DMS79 (cell line): Measurements from ENCODE around the gene KRT25.

Experiments used
- DNase-seq: peaks from one replicate; lab custom pipeline; 2025; lab: John Stamatoyannopoulos, UW

Gene KRT25, protein sequence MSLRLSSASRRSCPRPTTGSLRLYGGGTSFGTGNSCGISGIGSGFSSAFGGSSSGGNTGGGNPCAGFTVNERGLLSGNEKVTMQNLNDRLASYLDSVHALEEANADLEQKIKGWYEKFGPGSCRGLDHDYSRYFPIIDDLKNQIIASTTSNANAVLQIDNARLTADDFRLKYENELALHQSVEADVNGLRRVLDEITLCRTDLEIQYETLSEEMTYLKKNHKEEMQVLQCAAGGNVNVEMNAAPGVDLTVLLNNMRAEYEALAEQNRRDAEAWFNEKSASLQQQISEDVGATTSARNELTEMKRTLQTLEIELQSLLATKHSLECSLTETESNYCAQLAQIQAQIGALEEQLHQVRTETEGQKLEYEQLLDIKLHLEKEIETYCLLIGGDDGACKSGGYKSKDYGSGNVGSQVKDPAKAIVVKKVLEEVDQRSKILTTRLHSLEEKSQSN

DNA sequence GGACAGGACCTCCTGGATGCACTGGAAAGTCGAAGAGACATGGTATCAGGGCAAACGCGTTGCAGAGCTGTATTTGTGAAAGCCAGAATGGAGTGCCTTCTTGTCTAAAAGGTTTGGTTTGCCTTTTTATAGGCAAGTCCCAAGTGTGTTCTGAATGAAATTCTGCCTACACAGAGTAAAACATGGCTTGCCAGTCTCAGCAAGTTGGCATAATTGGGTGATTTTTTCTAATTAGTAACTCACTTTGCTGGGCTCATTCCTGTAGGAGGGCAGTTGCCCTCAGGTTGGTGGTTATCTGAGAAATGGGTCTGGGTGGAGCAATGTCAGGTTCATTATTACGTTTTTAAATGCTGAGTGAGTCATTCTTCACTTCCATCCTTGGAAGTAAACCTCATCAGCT is at the start of gene KRT25:
Gene KRT25 (minus strand): TSS at position 101 of the 400 bp plus-strand sequence. CDS start 60 bp downstream, at position 41.
- no peak for DNase-seq

DNA sequence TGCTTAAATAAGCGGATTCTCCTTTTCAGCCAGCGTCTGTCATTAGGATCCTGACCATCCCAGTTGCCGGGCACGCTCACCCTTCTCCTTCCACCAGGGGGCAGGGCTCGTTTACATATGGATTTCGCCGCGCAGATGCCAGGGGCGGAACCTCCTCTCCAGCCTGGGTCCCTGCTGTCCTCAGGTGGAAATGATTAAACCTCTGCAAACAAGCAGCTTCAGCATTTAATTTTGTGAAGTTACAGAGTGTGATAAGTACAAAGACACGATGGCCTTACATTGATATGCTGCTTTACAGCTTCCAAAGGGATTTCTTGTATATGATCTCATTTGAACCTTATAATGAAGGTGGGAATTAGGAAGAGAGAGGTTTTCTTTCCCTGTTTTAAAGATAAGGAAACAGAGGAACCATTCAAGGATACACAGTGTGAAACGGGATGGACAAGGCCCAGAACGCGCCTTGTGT is 48.5 kb upstream of the KRT25 start:
- DNase-seq: peak; percentile 52

DNA sequence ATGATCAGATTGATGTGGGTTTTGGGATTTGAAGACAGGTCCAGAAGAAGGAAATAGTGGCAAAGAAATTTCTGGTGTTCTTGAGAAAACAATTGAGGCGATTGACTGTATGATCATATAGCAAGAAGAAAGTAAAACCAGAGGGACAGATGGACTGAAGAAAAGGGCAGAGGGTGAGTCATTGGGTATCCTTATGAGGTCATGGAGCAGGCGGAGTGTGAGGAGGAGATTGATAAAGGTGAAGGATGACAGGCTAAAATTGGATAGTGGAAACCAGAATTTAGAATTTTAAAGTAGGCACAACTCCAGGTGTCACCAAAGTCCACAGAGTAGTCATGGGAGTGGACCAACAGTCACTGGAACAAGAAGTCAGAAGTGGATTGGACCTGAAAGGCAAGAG is 46.0 kb upstream of the KRT25 start:
- DNase-seq: no peak

DNA sequence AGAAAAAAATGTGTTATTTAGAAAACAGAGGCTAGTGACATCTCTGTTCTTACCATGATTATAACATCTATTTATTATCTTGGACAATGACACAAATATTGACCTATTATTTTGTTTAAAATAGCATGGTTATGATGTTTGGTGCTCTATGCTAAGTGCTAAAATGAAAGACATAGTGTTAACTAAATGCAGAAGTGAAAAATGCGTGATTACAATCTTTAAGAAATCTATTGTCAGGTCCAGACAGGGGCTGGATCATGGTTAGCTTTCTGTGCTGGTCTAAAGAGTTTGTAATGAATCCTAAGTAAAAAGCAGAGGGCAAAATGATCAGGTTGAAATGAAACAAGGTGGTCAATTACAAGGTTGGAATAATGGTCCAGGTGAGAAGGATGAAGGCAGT is 45.2 kb upstream of the KRT25 start:
- no peak for DNase-seq

DNA sequence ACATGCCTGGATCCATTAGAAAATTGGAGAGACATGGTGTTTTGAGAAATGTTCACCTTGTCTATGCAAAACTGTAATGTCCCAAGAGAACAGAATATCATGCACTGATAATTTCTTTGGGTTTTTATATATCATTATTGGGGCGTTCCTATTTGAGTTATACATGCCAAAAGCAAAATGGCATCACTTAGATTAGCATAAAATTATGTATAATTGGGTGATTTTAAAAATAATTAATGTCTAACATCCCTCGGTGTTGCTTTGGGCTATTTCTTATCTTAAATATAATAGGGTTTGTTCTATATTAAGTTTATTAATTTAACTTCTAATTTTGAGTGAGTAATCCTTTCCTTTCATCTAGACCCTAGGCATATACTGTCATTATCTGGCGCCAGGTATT is 44.7 kb upstream of the KRT25 start, which contains the start of gene KRT28:
Gene KRT28 (minus strand): TSS at position 101 of the 400 bp plus-strand sequence. CDS start 66 bp downstream, at position 35.
- no peak for DNase-seq

DNA sequence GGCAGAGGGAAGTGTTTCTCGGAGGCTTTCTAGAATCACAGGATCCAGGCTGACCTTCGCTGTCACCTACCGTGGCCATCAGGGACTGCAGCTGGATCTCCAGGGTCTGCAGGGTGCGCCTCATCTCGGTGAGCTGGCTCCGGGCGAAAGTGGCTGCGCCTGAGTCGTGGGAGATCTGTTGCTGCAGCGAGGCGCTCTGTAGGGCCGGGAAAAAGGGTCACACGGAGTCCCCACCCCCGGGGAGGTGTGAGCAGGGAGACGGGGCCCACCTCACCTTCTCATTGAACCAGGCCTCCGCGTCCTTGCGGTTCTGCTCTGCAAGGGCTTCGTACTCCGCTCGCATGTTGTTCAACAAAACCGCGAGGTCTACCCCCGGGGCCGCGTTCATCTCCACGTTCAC is 41.7 kb upstream of the KRT25 start:
- no peak for DNase-seq

DNA sequence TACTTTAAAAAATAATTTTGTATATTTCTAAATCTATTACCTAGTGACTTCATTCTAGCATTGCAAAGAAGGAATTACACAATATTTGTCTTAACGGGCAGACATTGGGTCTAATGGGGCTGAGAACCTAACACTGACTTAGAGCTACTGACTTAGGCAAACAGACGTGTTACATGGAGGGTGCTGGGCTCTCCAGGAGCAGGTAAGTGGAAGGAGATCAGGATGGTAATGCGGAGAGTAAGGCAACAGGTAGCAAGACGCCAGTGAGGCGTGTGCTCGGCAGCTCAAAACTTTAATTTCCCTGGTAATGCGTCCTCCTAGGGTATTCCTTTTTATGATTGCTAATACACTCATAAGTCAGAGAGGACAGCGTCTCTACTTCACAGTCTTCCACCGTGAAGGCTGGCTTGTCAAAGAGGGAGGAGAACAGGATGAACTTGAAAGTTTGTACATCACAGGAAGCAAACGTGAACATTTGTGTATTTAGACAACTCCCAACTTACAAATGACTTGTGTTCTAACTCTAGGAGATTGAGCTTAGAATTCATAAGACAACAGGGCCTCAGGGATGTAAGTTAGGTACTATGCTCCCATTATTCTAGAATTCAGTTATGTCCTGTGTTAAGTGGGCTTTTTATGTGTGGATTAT is 40.0 kb upstream of the KRT25 start:
- no peak for DNase-seq

DNA sequence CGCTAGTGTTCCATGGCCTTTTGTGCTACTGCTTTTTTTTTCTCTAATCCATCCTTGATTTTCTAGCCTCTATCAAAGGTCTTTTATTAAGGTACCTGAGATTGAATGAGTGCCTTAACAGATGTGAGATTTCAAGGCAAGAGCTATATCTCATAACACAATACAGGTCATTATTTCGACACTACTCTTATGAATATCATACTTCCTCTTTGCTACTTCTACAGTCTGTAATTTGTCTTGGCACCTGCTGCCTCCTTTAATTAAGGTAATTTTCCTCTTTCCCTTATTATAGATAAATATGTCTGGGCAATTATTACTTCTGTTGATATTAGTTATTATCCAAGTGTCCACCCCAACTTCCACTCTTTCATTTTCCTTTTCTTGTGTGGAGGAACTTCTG is 39.3 kb upstream of the KRT25 start:
- DNase-seq: no peak

DNA sequence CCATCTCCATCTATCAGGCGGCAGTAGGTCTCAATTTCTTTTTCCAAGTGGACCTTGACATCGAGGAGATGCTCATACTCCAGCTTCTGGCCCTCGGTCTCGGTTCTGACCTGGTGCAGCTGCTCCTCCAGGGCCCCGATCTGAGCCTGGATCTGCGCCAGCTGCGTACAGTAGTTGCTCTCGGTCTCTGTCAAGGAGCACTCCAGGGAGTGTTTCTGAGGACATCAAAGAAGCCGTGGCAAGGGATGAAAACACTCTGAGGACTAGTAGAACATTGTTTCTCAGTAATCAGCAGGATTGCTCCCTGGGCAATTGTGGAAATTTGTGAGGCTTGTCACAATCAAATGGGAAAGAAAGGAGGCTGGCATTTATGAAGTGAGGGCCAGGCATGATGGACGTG is 38.7 kb upstream of the KRT25 start:
- DNase-seq: peak; percentile 86

DNA sequence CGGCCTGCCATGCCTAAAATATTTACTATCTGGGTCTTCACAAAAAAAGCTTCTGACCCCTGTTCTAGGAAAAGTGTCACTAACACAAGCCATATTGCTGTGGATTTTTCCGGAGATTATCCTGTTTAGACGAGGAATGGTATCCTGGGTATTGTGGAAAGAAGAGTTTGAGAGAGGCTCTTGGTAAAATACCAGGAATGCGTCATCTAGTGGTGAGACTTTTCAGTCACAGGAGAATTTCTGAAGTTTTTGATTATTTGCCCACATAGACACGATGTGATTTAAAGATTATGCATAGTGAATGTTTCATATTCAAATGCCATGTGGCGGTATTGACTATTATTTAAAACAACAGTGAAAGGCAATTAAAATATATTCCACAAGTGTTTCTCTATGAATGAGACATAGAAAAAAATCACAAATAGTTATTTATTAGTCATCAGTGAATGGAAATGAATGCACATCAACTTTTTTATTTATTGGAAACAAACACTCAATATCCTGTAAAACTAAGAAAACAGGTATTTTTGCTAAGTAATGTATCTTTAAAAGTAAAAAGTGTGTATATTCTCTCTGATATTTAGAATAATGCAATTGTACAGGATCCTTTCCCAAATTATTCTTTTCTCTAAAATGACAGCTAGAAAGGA is 36.8 kb upstream of the KRT25 start:
- DNase-seq: no peak

DNA sequence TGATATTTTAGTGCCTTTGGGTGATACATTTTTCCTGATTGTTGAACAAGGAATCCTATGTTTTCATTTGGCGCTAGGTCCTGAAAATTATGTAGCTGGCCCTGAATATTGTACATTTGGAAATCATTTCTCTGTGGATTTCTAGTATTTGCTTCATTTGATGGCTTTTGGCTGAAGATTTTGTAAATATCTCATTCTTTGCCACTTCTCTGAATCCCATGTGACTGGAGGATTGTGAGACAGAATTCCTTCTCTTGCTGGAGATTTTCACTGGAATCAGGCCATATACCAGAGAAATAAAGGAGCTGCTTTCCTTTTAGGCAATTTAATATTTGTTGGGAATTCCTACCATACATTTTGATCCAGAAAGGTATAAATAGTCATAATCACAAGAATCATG is 36.0 kb upstream of the KRT25 start:
- DNase-seq: no peak

DNA sequence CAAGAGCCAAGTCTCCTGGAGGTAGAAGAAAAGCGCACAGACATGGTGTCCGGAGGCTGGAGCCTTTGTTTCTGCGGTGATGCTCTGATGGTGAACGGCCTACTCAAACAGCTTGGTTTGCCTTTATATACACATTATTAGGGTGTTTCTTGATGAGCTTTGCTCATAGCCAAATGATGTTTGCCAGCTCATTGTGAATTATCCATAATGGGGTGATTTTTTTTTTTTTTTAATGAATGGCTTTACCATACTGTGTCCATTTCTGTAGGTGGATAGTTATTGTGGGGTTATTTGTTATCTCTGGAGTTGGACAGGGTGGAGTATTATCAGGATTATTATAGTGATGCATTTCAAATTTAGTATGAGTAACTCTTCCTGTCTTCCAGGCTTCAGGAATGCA is 27.3 kb upstream of the KRT25 start, which contains the start of gene KRT27:
Gene KRT27 (minus strand): TSS at position 101 of the 400 bp plus-strand sequence. CDS start 57 bp downstream, at position 44.
- DNase-seq: no peak

DNA sequence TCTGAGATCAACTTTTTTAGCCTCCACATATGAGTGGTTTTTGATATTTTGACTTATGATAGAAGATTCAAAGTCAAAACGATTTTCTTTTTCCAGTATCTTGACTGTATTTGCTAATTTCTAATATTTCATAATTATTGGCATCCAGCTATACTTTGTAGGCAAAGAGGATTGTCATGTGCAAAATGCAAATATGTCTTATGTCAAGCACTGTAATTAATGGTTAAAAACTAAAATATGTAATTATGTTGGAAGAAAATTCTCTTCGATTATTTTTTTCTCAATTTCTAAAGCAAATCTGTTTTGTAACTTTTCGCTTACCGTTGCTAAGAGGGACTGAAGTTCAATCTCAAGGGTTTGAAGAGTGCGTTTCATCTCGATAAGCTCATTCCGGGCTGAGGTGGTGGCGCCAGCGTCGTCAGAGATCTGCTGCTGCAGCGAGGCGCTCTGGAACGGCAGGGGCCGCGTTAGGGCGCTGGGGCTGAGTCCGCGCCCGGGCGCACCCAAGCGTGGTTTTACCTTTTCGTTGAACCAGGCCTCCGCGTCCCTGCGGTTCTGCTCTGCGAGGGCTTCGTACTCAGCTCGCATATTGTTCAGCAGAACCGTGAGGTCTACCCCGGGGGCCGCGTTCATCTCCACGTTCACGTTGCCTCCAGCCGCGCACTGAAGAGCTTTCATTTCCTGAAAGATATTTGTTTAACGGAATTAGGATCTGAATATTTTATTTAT is 24.2 kb upstream of the KRT25 start:
- DNase-seq: peak; percentile 37

DNA sequence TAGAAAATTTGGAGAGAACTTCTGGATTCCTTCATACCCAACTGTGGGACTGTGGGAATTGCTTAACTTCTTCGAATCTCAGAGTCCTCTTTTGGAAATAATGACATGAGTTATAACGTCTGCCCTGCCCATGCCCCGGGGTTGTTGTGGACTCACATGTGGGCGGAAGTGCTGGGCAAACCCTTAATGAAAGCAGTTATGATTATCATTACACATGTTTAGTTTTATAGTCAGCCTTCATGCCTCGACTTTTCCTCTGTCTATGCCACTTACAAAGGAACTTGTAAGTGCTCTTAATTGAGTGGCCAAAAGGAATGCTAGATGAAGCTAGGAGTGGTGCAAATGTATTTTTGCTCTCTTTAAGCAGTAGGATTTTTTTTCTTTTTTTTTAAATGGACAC is 23.3 kb upstream of the KRT25 start:
- DNase-seq: peak; percentile 28

DNA sequence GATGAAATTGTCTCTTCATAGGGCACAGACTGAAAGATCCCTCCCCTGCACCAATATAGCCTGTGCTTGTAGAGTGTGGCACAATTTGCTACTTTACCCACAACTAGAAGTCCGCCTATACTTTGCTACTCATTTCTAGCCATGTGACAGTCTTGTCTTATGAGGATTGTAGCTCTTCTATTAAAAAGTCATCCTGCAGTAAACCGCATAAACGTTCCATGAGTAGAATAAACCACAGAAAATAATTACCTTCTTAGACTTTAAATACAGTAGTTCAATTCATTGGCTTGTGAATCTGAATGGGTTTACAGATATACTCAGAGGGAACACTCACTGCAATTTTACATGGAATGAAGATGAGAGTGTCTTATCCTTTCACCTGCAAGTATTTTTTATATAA is 22.8 kb upstream of the KRT25 start:
- DNase-seq: peak; percentile 39

DNA sequence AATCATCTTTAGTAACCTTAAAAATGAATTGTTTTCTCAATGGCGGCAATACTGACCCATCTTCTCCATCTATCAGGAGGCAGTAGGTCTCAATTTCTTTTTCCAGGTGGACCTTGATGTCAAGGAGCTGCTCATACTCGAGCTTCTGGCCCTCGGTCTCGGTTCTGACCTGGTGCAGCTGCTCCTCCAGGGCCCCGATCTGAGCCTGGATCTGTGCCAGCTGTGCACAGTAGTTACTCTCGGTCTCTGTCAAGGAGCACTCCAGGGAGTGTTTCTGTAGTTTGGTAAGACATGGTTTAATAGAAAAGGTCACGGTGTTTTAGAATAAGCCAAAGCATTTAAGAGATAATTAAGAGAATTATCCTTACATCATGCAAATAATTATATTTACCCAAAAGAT is 22.3 kb upstream of the KRT25 start:
- DNase-seq: peak; percentile 73

DNA sequence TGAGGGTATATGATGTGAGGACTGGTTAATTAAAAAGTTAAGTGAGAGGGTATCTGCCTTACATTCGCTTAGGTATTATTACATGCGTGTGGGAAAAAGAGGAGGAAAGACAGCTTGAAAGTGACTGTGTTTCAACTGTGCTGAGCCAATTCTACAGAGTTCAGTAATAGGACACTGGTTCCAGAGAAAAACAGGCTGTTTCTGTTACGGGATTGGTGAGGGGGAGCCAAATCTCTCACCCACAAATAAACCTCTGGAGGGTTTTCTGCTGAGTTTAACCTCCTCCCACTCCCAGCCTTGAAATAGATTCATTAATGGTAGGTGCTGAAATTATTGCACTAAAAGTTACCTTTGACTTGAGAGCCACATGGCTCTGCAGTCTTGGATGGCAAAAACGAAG is 20.8 kb upstream of the KRT25 start:
- DNase-seq: no peak

DNA sequence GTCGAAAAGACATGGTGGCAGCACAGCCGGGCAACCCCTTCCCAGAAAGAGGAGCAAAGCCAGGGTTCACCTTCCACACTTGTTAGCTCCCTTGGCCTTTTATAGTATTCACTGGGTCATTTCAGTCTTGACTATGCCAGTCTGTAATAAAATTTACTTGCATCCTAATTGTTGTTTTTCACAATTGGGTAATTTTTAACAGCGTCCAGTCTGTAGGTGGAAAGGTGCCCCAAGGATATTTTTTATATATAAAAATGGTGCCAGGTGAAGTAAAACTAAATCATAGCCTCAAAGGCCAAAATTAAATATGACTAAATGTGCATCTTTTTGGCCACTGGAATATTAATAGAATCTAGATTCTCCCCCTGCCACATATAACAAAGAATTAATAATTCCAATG is 17.0 kb upstream of the KRT25 start, which contains the start of gene KRT26:
Gene KRT26 (minus strand): TSS at position 101 of the 400 bp plus-strand sequence. CDS start 88 bp downstream, at position 13.
- no peak for DNase-seq

DNA sequence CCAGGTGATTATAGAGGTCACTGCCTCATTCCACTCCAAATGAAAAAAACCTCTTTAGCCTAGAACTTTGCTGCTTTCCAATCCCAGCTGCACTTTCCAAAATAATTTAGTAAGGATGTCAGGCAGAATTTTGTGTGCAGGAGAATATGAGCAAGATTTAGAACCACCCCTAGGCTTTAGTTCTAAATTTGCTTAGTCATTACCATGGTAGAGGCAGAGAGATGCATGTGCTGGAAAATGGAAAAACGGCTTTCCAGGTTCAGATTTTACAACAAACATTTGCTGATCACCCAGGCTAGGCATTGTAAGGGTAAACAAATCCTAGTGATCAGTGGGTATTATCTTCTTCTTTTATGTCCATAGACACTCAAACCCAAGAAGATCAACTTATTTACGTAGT is 10.5 kb upstream of the KRT25 start:
- DNase-seq: no peak

DNA sequence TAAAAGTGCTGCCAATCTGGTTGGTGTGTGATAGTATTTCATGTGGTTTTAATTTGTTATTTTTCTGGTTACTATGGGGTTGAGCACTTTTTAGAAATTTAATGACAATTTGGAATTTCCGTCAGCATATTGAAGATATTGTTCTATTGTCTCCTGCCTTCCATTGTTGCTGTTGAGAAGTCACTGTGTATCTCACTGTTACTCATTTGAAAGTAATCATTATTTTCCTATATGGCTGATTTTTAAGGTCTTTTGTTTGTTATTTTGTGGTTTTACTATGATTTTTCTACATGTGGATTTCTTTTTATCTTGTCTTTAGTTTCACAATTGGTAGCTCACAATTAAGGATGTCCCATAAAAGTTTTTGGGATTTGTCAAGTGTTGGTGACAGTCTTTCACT is 8.6 kb upstream of the KRT25 start:
- DNase-seq: no peak

DNA sequence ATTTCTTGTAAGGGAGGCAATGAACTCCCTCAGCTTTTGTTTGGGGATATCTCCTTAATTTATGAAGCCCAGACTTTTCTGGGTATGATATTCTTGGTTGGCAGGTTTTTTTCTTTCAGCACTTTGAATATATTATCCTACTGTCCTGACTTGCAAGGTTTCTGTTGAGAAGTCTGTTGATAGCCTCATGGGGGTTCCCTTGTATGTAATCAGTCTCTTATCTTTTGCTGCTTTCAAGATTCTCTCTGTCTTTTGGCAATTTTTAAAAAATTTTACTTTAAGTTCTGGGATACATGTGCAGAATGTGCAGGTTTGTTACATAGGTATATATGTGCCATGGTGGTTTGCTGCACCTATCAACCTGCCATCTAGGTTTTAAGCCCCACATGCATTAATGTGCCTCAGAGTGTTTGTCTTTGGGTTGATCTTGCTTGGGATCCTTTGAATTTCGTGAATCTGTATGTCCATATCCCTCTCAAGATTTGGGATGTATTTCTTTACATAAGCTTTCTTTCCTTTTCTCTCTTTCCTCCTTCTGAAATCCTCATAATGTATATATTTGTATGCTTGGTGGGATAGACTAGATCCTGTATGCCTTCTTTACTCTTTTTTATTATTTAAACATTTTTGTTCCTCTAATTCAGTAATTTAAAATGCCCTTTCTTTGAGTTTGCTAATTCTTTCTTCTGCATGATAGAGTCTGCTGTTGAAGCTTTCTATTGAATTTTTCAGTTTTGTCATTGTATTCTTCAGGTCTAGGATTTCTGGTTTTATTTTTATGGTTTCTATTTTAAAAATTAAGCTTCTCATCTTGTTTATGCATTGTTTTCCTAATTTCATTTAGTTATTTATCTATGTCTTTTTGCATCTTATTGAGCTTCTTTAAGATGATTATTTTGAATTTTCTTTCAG is 5.2 kb upstream of the KRT25 start:
- no peak for DNase-seq
